Activated naive CD4-positive, alpha-beta T cell (primary cell): ENCODE data around the gene LZTS2.
A peak's percentile ranks its signal among the peaks of the same experiment; 100 is the strongest.
"Not testable (repeated sequence)": the region's sequence is repeated elsewhere in the genome, so short reads cannot be mapped to it uniquely, and the experiment has no call there.

Experiments
- DNase-seq, 4 experiments: peaks; one replicate each; lab custom pipeline; 2025; lab: John Stamatoyannopoulos, UW

LZTS2 gene

GRCh38 chr10:101031796-101032636 is 32.4 kb downstream of the LZTS2 start:
- peak; percentile 33 to 75 (median 56) for DNase-seq

DNA sequence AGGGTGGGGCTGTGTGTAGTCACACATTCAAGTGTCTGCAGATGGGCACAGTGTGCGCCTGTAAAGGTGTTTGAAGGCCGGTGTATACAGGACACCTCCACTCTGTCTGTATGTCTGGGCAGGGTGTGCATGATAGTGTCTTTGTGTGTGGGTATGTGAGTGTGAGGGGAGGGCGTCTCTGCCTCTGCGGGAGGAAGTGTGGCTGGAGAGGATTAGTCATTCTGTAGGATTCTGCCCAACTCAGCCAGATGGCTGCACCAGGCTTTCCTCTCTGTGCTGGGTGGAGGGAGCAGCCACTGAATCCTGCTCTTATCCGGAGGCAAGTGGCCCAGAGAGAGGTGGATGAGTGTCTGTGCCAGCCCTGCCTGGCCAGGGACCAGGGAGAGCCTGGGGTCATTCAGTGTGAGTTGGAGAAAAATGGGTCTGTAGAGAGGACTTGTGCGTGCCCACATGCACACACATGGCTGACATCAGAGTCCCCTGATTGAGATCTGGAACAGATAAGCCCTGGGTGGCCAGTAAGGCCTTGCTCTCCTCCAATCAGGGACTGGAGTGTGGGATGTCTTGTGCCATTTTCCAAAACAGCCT is 33.1 kb downstream of the LZTS2 start:
- DNase-seq = no peak

DNA sequence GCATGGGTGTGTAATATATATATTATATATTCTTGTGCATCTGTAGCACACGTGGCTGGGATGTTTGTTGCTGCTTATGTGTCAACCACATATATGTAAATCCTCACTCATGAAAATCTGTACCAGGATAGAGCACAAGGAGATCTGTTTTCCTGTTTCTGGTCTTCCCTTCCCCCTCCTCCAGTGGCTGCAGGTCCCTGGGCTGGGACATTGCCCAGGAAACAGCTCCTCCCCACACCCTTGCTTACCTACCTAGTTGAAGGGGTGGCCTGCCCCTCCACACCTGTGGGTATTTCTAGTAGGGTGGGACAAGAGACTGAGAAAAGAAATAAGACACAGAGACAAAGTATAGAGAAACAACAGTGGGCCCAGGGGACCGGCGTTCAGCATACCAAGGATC is 33.7 kb downstream of the LZTS2 start:
- no peak for DNase-seq

DNA sequence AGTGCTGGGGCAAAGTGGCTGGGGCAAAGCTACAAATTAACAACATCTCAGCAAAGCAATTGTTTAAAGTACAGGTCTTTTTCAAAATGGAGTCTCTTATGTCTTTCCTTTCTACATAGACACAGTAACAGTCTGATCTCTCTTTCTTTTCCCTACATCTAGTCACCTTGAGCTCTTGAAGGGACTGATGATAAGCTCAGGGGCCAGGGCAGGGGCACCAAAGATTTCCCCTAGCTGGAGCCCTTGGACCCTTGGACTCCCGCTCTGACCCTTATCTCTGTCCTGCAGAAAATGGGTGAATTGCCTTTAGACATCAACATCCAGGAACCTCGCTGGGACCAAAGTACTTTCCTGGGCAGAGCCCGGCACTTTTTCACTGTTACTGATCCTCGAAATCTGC is 34.8 kb downstream of the LZTS2 start:
- DNase-seq = not testable (repeated sequence)

- no peak for DNase-seq
Measured at GRCh38 chr10:101035314-101035713, 35.7 kb downstream of the LZTS2 start.

DNA sequence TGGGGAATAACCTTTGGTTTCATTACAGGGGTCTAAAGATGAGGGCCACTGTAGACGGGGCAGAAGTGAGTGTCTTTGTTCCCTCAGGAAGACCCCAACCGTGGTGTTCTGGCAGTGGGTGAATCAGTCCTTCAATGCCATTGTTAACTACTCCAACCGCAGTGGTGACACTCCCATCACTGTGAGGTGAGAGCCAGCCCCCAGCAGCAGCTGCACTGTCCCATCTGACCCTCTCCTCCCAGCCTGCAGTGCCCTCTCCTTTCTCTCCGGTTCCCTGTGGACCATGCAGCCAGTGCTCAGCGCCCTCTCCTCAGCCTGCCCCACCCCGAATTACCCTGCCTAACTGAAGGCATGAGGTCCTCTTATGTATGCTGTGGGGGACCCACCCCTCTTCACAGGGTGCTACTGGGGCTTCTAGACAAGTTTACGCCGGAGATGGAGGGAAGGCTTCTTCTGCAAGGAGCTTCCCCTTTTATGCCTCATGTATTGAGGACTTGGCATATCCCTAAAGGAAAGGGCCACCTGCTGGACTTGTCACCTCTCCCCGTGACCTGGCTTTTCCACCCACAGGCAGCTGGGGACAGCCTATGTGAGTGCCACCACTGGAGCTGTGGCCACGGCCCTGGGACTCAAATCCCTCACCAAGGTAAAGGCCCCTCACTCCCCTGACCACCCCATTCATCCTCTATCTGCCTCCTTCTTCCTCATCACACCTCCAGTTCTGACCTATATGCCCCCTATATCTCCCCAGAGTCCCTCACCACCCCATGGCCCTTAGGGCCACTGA is 36.5 kb downstream of the LZTS2 start:
- no peak for DNase-seq

- DNase-seq = no peak
Measured at GRCh38 chr10:101036726-101037125, 37.1 kb downstream of the LZTS2 start.

DNA sequence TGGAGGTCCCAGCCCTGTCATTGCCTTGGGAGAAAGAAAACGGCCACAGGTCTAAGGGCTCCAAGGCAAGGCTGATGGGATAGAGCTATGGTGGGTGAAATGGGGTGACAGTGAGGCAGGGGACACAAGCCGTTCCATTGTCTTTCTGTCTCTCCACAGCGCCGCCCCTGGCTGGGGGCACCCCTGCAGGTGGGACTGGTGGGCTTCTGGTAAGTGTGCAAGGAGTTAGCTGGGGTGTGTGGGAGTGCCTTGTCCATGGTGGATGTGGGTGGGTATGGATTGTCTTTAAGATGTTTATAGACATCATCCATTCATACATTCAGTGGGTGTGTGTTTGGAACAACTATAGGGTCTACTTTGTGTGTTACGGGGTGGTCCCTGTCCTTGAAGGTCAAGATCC is 38.9 kb downstream of the LZTS2 start:
- no peak for DNase-seq

DNA sequence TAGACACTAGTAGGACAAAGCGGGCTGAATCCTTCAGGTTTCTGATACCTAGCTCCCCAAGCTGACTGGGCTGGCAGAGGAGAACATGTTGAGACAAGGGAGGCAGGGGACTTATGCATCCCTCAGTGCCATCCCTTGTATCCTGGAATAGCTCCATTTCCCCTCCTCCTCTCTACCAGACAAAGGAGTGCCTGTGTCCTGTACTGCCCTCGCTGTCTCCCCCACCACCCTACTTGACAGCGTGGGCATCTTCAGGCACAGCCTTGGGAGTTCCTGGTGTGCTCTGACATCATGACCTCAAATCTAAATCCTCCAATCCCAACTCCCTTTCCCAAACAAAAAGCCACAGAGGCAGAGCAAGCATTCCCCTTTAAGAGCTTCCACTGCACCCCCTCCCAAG is 40.5 kb downstream of the LZTS2 start:
- no peak for DNase-seq

DNA sequence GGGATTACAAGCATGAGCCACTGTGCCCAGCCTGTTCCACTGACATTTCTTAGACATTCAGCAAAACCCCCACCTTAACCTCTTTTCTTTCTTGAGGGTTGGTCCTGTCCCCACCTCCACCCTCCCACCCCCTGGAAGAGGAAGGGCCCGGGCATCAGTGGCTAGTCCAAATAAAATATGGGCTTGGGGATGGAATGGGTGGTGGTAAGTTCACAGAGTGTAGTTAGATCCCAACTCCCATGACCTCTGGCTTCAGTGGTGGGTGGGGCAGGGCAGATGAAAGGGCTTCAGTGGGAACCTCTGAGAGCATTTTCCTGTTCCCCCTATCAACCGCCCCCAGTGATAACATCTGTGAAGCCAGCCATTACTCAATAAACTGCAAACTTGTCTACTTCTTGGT is 41.2 kb downstream of the LZTS2 start:
- DNase-seq = no peak

DNA sequence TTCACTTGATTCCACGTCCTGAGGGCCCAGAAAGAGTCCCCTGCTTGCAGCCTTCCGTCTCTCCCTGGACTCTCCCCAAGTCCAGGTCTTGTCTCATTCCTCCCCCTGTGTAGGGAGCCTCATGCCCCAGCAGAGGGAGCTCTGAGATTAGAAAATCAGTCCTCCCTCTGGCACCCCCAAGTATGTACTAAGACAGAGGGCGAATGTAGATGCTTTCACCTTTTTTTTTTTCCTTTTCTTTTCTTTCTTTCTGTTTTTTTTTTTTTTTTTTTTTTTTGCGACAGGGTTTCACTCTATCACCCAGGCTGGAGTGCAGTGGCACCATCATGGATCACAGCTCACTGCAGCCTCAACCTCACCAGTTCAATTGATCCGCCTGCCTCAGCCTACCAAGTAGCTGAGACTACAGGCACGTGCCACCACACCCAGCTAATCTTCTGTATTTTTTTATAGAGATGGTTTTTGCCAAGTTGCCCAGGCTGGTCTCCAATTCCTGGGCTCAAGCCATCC is 41.7 kb downstream of the LZTS2 start:
- DNase-seq = peak; percentile 21 to 54 (median 36)

GRCh38 chr10:101042118-101042517 is 42.5 kb downstream of the LZTS2 start:
- no peak for DNase-seq

DNA sequence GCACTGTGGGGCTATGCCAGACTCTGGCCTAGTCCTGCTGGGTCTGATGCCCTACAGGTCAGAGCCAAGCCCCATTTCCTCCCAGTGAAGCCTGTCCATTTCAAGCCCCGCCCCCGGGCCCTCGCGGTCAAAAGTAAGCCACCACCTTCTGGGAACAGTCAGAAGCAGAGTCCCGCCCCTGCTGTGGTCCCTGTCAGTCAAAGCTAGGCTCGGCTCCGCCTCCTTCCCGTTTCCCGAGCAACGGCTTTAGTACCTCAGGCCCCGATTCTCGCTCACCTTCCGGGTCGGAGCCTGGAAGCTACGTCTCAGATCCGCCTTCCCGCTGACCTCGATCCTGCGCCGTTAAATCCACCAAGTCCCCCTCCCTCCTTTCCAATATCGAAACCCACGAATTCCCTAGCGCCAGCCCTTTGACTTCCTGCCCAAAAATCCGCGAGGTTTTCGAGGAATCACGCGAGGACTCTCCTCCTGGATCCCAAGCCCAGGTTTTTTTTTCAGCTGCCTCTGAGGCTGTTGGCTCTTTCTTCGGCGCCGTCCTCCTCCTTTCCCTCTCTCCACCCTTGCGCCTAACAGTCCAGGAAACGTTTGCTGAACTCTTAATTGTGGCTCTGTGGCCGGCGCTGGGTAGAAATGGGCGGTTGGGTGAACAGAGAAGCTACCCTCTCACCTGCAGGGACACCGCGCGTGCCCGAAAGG is 43.2 kb downstream of the LZTS2 start:
- DNase-seq = peak; percentile 32 to 67 (median 46)

GRCh38 chr10:101043363-101043707 is 43.7 kb downstream of the LZTS2 start:
- DNase-seq = no peak

DNA sequence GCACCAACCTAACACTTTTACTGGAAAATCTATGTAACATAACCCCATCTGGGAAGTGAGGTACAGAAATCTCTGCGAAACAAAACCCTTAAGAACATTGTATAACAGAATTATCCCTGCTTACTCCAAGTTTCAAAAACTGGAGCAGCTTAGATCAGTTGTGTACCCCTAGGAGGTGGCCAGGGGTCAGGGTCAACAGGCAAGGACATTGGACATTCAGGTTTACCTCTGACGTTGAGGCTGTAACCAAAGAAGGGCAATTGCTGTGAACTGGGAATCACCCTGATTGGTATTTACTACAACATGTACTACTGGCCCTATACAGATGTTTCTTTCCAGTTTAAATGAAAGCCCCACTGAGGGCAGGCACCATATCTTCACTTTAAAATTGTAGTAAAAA is 44.5 kb downstream of the LZTS2 start:
- no peak for DNase-seq

- no peak for DNase-seq
Measured at GRCh38 chr10:101046332-101047238, 47.0 kb downstream of the LZTS2 start.

DNA sequence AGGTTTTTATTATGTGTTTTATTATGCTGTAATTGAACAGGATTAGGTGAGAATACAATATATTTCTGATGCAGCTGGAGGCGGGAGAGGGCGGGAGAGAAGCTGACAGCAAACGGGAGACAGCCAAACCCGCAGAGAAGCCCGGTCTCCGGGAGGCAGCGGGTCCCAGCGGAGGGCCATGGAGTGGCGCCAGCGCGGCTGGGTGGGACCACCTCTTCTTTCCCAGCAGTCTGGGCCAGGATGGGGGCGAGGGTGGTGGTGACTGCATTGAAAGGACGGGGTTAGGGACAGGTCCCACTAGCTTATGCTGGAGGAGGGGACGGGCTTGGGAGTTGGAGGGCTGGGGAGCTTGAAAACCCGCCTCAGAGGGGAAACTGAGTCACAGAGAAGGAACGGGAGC is 47.7 kb downstream of the LZTS2 start:
- no peak for DNase-seq

DNA sequence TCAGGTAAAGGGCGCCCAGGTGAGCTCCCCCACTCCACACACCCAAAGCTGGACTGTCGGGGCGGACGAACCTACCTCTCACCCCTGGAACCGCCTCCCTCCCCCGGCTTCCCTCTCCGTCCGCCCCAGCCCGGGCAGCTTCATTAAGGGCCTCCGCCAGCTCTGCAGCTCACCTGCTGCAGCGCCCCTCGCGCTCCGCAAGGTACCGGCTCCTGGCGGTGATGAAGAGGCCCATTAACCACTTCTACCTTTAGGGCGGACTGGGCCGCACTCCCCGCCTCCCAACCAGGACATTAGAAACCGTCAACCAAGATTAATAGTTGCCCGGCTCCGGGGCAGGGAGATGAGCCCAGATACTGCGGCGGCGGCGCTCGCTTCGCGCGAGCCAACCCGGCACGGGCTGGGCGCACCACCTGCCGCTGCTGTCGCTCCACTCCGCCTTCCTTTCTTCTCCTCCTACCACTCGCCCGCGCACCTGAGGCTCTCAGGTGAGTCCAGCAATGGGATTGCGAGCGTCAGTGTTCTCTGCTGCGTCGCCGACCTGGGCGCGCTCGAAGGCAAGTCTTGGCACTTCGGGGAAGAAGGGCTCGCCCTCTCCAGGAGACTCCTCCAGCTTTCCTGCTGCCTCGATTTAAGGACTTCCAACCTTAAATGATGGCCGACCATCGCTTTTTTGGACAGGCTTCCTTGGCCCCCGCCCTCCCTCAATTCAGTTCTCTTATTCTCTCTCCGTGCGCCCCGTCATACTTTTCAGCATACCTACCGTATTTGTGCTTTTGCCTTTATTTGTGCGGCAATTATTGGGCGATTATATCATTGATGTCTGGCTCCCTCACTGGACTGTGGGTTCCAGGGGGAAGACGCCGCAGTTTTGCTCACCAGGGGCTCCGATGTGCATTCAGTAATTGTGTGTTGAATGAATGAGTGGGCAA is 48.6 kb downstream of the LZTS2 start:
- DNase-seq = no peak

DNA sequence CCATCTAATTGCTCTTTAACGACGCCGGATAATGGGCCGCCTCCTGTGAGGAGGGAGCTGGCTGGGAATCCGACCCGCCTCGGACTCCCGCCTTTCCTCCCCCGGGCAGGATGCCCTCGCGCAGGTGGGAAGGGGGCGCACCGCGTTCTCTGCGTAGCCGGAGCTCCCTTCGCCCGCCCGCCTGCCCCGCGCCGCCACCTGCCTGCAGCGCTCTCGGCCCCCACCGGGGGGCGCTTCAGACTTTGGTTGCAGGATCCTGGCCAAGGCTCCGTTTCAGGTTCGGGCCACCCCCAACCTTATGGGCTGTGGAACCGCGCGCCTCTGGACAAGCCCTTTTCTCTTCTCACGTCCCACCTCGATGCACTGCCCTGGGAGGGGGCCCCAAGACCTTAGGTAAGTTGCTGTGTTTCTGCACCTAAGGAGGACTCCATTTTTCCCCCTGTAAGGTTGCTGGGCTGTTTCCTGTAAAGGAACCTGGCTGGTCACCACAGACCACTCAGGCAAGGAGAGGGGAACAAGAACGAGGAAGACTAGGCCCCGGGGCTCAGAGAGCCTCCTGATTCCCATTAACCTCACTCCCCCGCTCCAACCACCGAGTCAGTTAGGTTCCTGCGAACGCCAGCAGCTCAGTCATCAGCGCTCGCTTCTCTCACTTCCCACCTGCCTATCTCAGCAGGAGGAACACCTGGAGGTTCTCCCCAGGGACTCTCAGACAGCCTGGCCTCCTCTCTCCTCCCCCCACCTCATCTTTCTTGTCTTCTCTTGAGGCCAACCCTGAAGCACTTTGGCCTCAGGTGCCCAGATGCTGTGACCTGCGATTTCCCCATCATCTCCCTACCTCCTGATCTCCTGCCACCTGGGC is 50.8 kb downstream of the LZTS2 start:
- DNase-seq = peak; percentile 44 to 75 (median 70)
